Measurements from ENCODE around the gene KAT2A. TPM values are rescaled to one million over a fixed set of nuclear protein-coding genes. Genes with fewer than 3 reads are reported as not detected.

KAT2A gene
- total RNA-seq, 1 donor from 2014 or later, result 45.5 TPM

- intact Hi-C loops (cut with micrococcal nuclease), result loop anchor here (1.0 to 10.0 kb wide), 4 partner anchors 50 to 382 kb away; partner anchors contain the start of genes HAP1, HCRT and KCNH4
Measured at GRCh38 chr17:42116705-42117396, 4.3 kb downstream of the KAT2A start.

GRCh38 chr17:42114118-42114517 is 7.0 kb downstream of the KAT2A start:
- intact Hi-C loops (cut with micrococcal nuclease), result loop anchor here (5.0 to 10.0 kb wide), 3 partner anchors 43 to 379 kb away; partner anchors contain the start of genes HAP1, HCRT and KCNH4

GRCh38 chr17:42113293-42114069 is 7.7 kb downstream of the KAT2A start:
- intact Hi-C loops (cut with micrococcal nuclease), result loop anchor here (2.0 to 10.0 kb wide), 5 partner anchors 44 to 379 kb away; partner anchors contain the start of genes CNP, DNAJC7, HAP1 and HCRT

GRCh38 chr17:42112552-42113176 is 8.5 kb downstream of the KAT2A start, which contains the start of gene DHX58:
TSS of gene DHX58 (minus strand) at chr17:42112714. CDS start at chr17:42111892, 822 bp downstream.
- intact Hi-C loops (cut with micrococcal nuclease), result loop anchor here (2.0 to 10.0 kb wide), 5 partner anchors 45 to 378 kb away; partner anchors contain the start of genes CNP, DNAJC7, HAP1 and HCRT

- intact Hi-C loops (cut with micrococcal nuclease), result loop anchor here (2.0 to 10.0 kb wide), 5 partner anchors 45 to 377 kb away; partner anchors contain the start of genes CNP, DNAJC7, HAP1 and HCRT
Measured at GRCh38 chr17:42111871-42112551, 9.2 kb downstream of the KAT2A start.

- intact Hi-C loops (cut with micrococcal nuclease), result loop anchor here (5.0 to 10.0 kb wide), 3 partner anchors 46 to 376 kb away; partner anchors contain the start of genes HAP1, HCRT and KCNH4
Measured at GRCh38 chr17:42111265-42111636, 9.9 kb downstream of the KAT2A start.

- intact Hi-C loops (cut with micrococcal nuclease), result loop anchor here (5.0 to 10.0 kb wide), 3 partner anchors 47 to 376 kb away; partner anchors contain the start of genes HAP1, HCRT and KCNH4
Measured at GRCh38 chr17:42110301-42111264, 10.6 kb downstream of the KAT2A start.

- intact Hi-C loops (cut with micrococcal nuclease), result no loop called here
Measured at GRCh38 chr17:42109086-42109485, 12.1 kb downstream of the KAT2A start.

- intact Hi-C loops (cut with micrococcal nuclease), result no loop called here
Measured at GRCh38 chr17:42107597-42108576, 13.3 kb downstream of the KAT2A start.

GRCh38 chr17:42107124-42107523 is 14.0 kb downstream of the KAT2A start:
- intact Hi-C loops (cut with micrococcal nuclease), result no loop called here

- intact Hi-C loops (cut with micrococcal nuclease), result no loop called here
Measured at GRCh38 chr17:42106009-42106408, 15.2 kb downstream of the KAT2A start.

GRCh38 chr17:42104264-42104663 is 16.9 kb downstream of the KAT2A start:
- intact Hi-C loops (cut with micrococcal nuclease), result no loop called here

GRCh38 chr17:42103221-42103954 is 17.8 kb downstream of the KAT2A start:
- intact Hi-C loops (cut with micrococcal nuclease), result no loop called here

- intact Hi-C loops (cut with micrococcal nuclease), result no loop called here
Measured at GRCh38 chr17:42101513-42102292, 19.5 kb downstream of the KAT2A start.

GRCh38 chr17:42098730-42099399 is 22.3 kb downstream of the KAT2A start:
- intact Hi-C loops (cut with micrococcal nuclease), result no loop called here

All from T-helper 2 cell treated with Interferon-gamma antibody and Interleukin-4, amounts not matched to agents 100 ng/mL and 5 ng/mL, for 36 hours (primary cell).